ENCODE data around the gene PSME1.

DNA sequence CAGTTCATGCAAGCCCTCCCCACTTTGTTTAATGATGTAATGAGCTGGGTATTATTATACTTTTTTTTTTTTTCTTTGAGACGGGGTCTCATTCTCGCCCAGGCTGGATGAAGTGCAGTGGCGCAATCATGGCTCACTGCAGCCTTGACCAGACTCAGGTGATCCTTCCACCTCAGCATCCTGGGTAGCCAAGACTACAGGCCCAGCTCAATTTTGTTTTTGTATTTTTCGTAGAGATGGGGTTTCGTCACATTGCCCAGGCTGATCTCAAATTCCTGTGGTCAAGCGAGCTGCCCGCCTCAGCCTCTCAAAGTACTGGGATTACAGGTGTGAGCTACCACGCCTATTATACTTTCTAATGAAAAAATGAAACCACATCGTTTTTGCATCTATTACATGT is 25.9 kb upstream of the PSME1 start:
- TF ChIP-seq, protein P1, sequence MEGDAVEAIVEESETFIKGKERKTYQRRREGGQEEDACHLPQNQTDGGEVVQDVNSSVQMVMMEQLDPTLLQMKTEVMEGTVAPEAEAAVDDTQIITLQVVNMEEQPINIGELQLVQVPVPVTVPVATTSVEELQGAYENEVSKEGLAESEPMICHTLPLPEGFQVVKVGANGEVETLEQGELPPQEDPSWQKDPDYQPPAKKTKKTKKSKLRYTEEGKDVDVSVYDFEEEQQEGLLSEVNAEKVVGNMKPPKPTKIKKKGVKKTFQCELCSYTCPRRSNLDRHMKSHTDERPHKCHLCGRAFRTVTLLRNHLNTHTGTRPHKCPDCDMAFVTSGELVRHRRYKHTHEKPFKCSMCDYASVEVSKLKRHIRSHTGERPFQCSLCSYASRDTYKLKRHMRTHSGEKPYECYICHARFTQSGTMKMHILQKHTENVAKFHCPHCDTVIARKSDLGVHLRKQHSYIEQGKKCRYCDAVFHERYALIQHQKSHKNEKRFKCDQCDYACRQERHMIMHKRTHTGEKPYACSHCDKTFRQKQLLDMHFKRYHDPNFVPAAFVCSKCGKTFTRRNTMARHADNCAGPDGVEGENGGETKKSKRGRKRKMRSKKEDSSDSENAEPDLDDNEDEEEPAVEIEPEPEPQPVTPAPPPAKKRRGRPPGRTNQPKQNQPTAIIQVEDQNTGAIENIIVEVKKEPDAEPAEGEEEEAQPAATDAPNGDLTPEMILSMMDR (IDR thresholded peaks at IDR 0.05; ENCODE audit: low read length): no peak
- no peak for TF ChIP-seq EZH2phosphoT487 (IDR thresholded peaks at IDR 0.05; ENCODE audit: low read length)
- no peak for TF ChIP-seq EZH2 (optimal IDR thresholded peaks at IDR 0.05; ENCODE audit: low read depth, low read length)

Data from MM.1S (cell line).